ENCODE data around the gene CYP27C1.

GRCh38 chr2:127194447-127194846, 25.7 kb downstream of the CYP27C1 start:
- TF ChIP-seq POLR2AphosphoS5 (IDR thresholded peaks at IDR 0.05): no peak
- no peak for TF ChIP-seq CTCF (IDR thresholded peaks at IDR 0.05; ENCODE audit: poor library complexity, severe bottlenecking)
- TF ChIP-seq EP300 (conservative IDR thresholded peaks at IDR 0.05; ENCODE audit: poor library complexity, severe bottlenecking): no peak
- no peak for TF ChIP-seq TAF1 (IDR thresholded peaks at IDR 0.05; ENCODE audit: low read depth)
- no peak for TF ChIP-seq MXI1 (conservative IDR thresholded peaks at IDR 0.05; ENCODE audit: poor library complexity, severe bottlenecking)
- TF ChIP-seq, protein P1, sequence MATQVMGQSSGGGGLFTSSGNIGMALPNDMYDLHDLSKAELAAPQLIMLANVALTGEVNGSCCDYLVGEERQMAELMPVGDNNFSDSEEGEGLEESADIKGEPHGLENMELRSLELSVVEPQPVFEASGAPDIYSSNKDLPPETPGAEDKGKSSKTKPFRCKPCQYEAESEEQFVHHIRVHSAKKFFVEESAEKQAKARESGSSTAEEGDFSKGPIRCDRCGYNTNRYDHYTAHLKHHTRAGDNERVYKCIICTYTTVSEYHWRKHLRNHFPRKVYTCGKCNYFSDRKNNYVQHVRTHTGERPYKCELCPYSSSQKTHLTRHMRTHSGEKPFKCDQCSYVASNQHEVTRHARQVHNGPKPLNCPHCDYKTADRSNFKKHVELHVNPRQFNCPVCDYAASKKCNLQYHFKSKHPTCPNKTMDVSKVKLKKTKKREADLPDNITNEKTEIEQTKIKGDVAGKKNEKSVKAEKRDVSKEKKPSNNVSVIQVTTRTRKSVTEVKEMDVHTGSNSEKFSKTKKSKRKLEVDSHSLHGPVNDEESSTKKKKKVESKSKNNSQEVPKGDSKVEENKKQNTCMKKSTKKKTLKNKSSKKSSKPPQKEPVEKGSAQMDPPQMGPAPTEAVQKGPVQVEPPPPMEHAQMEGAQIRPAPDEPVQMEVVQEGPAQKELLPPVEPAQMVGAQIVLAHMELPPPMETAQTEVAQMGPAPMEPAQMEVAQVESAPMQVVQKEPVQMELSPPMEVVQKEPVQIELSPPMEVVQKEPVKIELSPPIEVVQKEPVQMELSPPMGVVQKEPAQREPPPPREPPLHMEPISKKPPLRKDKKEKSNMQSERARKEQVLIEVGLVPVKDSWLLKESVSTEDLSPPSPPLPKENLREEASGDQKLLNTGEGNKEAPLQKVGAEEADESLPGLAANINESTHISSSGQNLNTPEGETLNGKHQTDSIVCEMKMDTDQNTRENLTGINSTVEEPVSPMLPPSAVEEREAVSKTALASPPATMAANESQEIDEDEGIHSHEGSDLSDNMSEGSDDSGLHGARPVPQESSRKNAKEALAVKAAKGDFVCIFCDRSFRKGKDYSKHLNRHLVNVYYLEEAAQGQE (IDR thresholded peaks at IDR 0.05; ENCODE audit: borderline replicate concordance): no peak
- no peak for TF ChIP-seq EZH2 (IDR thresholded peaks at IDR 0.05; ENCODE audit: borderline replicate concordance, insufficient read depth, low read length, poor library complexity, severe bottlenecking)

Measured in neural cell (in vitro differentiated cells).